ENCODE measurements around the gene ADSS1.
"Not testable (repeated sequence)": the region's sequence is repeated elsewhere in the genome, so short reads cannot be mapped to it uniquely, and the experiment has no call there.

DNA sequence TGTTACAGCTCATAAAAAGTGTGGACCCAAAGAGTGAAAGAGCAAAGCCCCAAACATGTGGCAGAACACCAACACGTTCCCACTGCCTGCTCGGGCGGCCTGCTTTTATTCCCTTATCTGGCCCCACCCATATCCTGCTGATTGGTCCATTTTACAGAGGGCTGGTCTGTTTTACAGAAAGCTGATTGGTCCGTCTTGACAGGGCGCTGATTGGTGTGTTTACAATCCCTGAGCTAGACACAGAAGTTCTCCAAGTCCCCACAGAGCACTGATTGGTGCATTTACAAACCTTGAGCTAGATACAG is 26.7 kb downstream of the ADSS1 start:
- TF ChIP-seq, protein P1, sequence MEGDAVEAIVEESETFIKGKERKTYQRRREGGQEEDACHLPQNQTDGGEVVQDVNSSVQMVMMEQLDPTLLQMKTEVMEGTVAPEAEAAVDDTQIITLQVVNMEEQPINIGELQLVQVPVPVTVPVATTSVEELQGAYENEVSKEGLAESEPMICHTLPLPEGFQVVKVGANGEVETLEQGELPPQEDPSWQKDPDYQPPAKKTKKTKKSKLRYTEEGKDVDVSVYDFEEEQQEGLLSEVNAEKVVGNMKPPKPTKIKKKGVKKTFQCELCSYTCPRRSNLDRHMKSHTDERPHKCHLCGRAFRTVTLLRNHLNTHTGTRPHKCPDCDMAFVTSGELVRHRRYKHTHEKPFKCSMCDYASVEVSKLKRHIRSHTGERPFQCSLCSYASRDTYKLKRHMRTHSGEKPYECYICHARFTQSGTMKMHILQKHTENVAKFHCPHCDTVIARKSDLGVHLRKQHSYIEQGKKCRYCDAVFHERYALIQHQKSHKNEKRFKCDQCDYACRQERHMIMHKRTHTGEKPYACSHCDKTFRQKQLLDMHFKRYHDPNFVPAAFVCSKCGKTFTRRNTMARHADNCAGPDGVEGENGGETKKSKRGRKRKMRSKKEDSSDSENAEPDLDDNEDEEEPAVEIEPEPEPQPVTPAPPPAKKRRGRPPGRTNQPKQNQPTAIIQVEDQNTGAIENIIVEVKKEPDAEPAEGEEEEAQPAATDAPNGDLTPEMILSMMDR (conservative IDR thresholded peaks at IDR 0.05; ENCODE audit: low read length) = not testable (repeated sequence)
- TF ChIP-seq EZH2phosphoT487 (IDR thresholded peaks at IDR 0.05; ENCODE audit: borderline replicate concordance) = not testable (repeated sequence)

All from Loucy (cell line).